Testis (tissue), 2 donors: ENCODE measurements around the gene TNP2.

ENCODE experiments used
- POLR2A ChIP-seq: fragments of 450-650 bp; IDR thresholded peaks from one replicate; pipeline ENCODE4 v1.6.1; 2017; ENCODE audit warnings: antibody characterized with exemption, mild to moderate bottlenecking, moderate library complexity
- TF ChIP-seq, protein P1 (sequence below), 3 experiments: fragments of 450-650 bp in 2 of 3; fragments of 200-600 bp in 1 of 3; sonication (generic) in 1 of 3; IDR thresholded peaks; one replicate each; pipeline ENCODE4 v1.5.1; 2016 to 2019; ENCODE audit warnings: antibody characterized with exemption in 3 of 3, mild to moderate bottlenecking in 2 of 3, moderate library complexity in 1 of 3

DNA sequence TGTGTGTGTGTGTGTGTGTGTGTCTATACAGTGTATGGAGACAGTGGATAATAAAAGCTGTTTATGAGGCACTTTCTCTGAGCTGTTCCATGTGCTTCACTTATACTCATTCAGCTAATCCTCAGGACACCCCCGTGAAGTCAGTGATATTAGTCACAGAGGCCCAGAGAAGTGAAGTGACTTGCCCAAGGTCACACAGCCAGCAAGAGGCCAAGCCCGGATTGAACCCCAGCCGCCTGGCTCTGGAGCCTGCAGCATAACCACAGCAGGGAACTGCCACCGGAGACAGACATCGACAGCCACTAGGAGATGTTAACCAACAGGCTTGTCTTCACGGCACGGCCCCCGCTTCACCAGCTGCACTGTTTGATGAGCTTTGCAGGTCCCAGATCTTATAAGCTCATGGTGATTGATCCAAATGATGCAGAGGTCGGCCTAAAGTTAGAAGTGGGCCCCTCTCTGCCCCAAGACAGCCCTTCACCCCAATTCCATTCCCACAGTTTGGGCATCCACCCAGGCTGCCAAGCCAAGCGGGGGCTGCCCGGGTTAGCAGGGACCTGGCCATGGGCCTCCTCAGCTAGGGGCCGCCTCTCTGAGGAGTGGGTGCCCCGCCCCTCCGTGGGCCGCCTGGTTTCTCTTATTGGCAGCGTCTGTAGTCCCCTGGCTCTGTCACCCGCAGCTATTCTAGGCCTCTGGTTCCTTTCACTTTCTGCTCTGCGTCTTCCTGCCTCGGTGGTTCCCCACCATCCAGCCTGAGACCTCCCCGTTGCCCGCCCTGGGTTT, 44.0 kb downstream of the TNP2 start:
- TF ChIP-seq, protein P1, sequence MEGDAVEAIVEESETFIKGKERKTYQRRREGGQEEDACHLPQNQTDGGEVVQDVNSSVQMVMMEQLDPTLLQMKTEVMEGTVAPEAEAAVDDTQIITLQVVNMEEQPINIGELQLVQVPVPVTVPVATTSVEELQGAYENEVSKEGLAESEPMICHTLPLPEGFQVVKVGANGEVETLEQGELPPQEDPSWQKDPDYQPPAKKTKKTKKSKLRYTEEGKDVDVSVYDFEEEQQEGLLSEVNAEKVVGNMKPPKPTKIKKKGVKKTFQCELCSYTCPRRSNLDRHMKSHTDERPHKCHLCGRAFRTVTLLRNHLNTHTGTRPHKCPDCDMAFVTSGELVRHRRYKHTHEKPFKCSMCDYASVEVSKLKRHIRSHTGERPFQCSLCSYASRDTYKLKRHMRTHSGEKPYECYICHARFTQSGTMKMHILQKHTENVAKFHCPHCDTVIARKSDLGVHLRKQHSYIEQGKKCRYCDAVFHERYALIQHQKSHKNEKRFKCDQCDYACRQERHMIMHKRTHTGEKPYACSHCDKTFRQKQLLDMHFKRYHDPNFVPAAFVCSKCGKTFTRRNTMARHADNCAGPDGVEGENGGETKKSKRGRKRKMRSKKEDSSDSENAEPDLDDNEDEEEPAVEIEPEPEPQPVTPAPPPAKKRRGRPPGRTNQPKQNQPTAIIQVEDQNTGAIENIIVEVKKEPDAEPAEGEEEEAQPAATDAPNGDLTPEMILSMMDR (IDR thresholded peaks at IDR 0.05), result no peak
- no peak for TF ChIP-seq POLR2A
